ENCODE results near the gene FOXR1. TPM values are rescaled to one million over a fixed set of nuclear protein-coding genes. Genes with fewer than 3 reads are reported as not detected.
"Not testable (repeated sequence)": the region's sequence is repeated elsewhere in the genome, so short reads cannot be mapped to it uniquely, and the experiment has no call there.

Gene FOXR1
- total RNA-seq, 2 experiments from 2014 or later: not detected

GRCh38 chr11:119006656-119007055 lies 35.1 kb downstream of the FOXR1 start:
- peaks cover 17% of the 10 kb centered on the region for H3K4me1 Mint-ChIP-seq
- H3K36me3 Mint-ChIP-seq: peaks cover 22% of the 10 kb centered on the region
- H3K27me3 Mint-ChIP-seq: no peaks in the 10 kb centered on the region
- H3K4me3 Mint-ChIP-seq: no peak overlapping the region
- H3K27ac Mint-ChIP-seq: no peak overlapping the region
- no peak for DNase-seq
- no peaks in the 10 kb centered on the region for H3K9me3 Mint-ChIP-seq

DNA sequence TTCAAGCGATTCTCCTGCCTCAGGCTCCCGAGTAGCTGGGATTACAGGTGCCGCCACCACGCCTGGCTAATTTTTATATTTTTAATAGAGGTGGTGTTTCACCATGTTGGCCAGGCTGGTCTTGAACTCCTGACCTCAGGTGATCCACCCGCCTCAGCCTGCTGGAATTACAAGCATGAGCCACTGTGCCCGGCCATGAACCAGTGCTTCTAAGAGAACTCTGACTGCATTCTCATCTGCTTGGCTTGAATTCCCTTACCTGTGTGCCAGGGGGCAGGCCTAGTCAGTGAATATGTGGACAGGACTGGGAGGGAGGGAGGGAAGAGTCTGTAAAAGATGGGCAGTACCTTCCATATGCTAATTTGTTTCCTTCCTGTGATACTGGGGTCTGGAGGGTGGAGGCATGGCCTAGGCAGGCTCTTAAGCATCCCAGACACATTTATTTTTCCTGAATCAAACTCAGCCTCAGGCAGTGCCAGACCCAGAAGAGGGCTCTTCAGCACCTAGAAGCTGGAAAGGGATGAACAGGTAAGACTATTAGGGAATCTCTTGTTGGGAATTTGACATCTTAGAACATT lies 40.0 kb downstream of the FOXR1 start:
- Mint-ChIP-seq H3K27ac (peak overlapping the region; percentile 51), H3K36me3 (peaks cover 44% of the 10 kb centered on the region), H3K4me1 (peaks cover 34% of the 10 kb centered on the region), H3K4me3 (no peak overlapping the region), H3K27me3 (no peaks in the 10 kb centered on the region), H3K9me3 (no peaks in the 10 kb centered on the region)
- no peak for DNase-seq

- H3K9me3 Mint-ChIP-seq: no peaks in the 10 kb centered on the region
- no peak for DNase-seq
- H3K36me3 Mint-ChIP-seq: peaks cover 53% of the 10 kb centered on the region
- no peak overlapping the region for H3K4me3 Mint-ChIP-seq
- peaks cover 33% of the 10 kb centered on the region for H3K4me1 Mint-ChIP-seq
- H3K27ac Mint-ChIP-seq: no peak overlapping the region
- no peaks in the 10 kb centered on the region for H3K27me3 Mint-ChIP-seq
Measured at GRCh38 chr11:119012629-119013170, 41.1 kb downstream of the FOXR1 start.

DNA sequence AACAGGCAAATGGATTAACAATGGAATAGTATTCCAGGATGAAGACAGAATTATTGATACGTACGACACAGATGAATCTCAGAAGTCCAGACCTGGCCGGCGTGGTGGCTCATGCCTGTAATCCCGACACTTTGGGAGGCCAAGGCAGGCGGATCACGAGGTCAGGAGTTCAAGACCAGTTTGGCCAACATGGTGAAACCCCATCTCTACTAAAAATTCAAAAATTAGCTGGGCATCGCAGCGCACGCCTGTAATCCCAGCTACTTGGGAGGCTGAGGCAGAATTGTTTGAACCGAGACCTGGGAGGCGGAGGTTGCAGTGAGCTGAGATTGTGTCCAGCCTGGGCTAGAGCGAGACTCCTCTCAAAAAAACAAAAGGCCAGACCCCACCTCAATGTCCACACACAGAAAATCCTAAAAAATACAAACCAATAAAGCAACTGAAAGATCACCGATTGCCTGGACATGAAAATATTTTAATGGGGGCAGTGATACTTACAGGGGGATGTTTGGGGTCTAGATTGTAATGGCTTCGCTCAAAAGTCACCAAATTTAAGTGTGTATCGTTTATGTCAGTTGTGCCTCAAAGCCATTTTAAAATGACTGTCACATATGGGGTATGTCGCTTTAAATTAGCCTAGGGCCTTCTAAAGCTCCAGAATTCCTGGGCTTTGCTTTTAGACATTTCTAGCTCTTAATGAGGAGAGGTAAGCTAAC lies 42.8 kb downstream of the FOXR1 start:
- H3K4me1 Mint-ChIP-seq: peaks cover 33% of the 10 kb centered on the region
- no peaks in the 10 kb centered on the region for H3K9me3 Mint-ChIP-seq
- H3K36me3 Mint-ChIP-seq: peaks cover 61% of the 10 kb centered on the region
- H3K27ac Mint-ChIP-seq: peak overlapping the region; percentile 74
- no peaks in the 10 kb centered on the region for H3K27me3 Mint-ChIP-seq
- H3K4me3 Mint-ChIP-seq: no peak overlapping the region
- DNase-seq: no peak

DNA sequence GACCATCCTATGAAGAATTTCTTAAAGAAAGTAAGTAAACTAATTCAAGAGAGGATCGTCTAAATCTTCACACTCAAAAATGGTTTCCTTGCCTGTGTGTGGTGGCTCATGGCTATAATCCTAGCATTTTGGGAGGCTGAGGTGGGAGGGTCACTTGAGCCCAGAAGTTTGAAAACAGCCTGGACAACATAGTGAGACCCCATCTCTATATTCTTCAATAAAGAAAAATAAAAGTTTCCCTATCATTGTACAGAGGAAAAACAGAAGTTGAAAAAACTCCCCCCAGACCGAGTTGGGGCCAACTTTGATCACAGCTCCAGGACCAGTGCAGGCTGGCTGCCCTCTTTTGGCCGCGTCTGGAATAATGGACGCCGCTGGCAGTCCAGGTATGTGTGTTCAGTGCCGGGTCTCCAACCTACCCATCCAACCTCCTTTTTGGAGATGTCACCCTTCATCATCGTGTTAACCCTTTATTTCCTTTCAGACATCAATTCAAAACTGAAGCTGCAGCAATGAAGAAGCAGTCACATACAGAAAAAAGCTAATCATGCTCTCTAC lies 43.6 kb downstream of the FOXR1 start:
- H3K27ac Mint-ChIP-seq: peak overlapping the region; percentile 97
- no peak for DNase-seq
- no peaks in the 10 kb centered on the region for H3K27me3 Mint-ChIP-seq
- H3K36me3 Mint-ChIP-seq: peaks cover 66% of the 10 kb centered on the region
- peaks cover 38% of the 10 kb centered on the region for H3K4me1 Mint-ChIP-seq
- no peaks in the 10 kb centered on the region for H3K9me3 Mint-ChIP-seq
- peak overlapping the region; percentile 55 for H3K4me3 Mint-ChIP-seq

- peak overlapping the region; percentile 99 for H3K4me3 Mint-ChIP-seq
- H3K36me3 Mint-ChIP-seq: peaks cover 68% of the 10 kb centered on the region
- H3K9me3 Mint-ChIP-seq: no peaks in the 10 kb centered on the region
- no peak for DNase-seq
- H3K27ac Mint-ChIP-seq: peak overlapping the region; percentile 97
- H3K4me1 Mint-ChIP-seq: peaks cover 44% of the 10 kb centered on the region
- H3K27me3 Mint-ChIP-seq: no peaks in the 10 kb centered on the region
Measured at GRCh38 chr11:119016216-119017009, 44.9 kb downstream of the FOXR1 start.

GRCh38 chr11:119017377-119017776 lies 45.8 kb downstream of the FOXR1 start:
- peak overlapping the region; percentile 97 for H3K27ac Mint-ChIP-seq
- not testable (repeated sequence) for H3K27me3 Mint-ChIP-seq, H3K9me3 Mint-ChIP-seq, DNase-seq
- peaks cover 48% of the 10 kb centered on the region for H3K4me1 Mint-ChIP-seq
- H3K4me3 Mint-ChIP-seq: peak overlapping the region; percentile 99
- peaks cover 74% of the 10 kb centered on the region for H3K36me3 Mint-ChIP-seq

DNA sequence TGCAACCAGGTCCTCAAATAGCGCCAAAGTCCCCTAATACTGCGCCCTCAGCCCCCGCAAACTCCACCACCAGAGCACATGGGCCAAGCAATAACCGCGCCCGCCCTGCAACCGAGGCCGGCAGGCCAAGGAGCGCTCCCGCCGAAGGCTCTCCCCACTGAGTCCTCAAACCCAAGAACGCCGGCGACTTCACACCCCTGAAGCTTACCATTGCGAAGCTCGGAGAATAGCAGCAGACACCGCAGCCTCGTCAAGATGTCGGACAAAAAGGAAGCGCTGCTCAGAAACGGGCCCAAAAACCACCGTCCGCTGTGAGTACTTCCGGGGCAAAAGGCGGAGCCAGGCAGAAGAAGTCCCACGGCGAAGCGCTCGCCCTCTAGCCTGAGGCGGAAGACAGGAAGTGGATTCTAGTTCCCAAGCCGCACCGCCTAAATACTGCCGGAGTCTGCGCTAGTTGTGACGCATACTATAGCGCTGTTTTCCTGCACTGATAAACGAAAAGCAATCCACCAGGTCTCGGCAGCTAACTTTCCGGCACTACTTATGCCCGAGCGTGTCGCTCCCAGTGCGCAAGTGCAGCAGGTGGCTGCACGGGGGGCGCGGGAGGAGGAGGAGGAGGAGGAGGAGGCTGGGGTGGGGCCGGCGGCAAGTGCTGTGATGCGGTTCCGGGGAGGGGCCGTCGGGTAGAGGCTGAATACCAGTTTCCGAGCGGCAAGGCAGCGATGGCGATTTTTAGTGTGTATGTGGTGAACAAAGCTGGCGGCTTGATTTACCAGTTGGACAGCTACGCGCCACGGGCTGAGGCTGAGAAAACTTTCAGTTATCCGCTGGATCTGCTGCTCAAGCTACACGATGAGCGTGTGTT lies 46.7 kb downstream of the FOXR1 start, which contains the start of the genes RPS25 and TRAPPC4:
RPS25 (minus strand) TSS at position 270 of the 865 bp plus-strand sequence; CDS start at position 211, 59 bp downstream.
TRAPPC4 (plus strand) TSS at position 693 of the 865 bp plus-strand sequence; CDS start at position 723, 30 bp downstream.
- H3K36me3 Mint-ChIP-seq: peaks cover 70% of the 10 kb centered on the region

GRCh38 chr11:119019996-119020395 lies 48.4 kb downstream of the FOXR1 start:
- Mint-ChIP-seq H3K27me3 (no peaks in the 10 kb centered on the region), H3K27ac (peak overlapping the region; percentile 97), H3K9me3 (no peaks in the 10 kb centered on the region), H3K36me3 (peaks cover 62% of the 10 kb centered on the region), H3K4me3 (peak overlapping the region; percentile 99), H3K4me1 (peaks cover 53% of the 10 kb centered on the region)
- DNase-seq: no peak

More for the DNA sequence above, 46.7 kb downstream of the FOXR1 start, which contains the start of the genes RPS25 and TRAPPC4:
- no peaks in the 10 kb centered on the region for H3K9me3 Mint-ChIP-seq
- H3K27ac Mint-ChIP-seq: peak within 1 kb of the TSS; percentile 97
- H3K4me1 Mint-ChIP-seq: peaks cover 50% of the 10 kb centered on the region
- H3K27me3 Mint-ChIP-seq: no peaks in the 10 kb centered on the region
- peak within 1 kb of the TSS; percentile 99 for H3K4me3 Mint-ChIP-seq
- peak; percentile 94 for DNase-seq

GRCh38 chr11:119021631-119022030 lies 50.1 kb downstream of the FOXR1 start:
- DNase-seq: no peak
- no peaks in the 10 kb centered on the region for H3K27me3 Mint-ChIP-seq
- H3K36me3 Mint-ChIP-seq: peaks cover 52% of the 10 kb centered on the region
- H3K9me3 Mint-ChIP-seq: no peaks in the 10 kb centered on the region
- H3K4me1 Mint-ChIP-seq: peaks cover 45% of the 10 kb centered on the region
- H3K27ac Mint-ChIP-seq: no peak overlapping the region
- H3K4me3 Mint-ChIP-seq: peak overlapping the region; percentile 29

DNA sequence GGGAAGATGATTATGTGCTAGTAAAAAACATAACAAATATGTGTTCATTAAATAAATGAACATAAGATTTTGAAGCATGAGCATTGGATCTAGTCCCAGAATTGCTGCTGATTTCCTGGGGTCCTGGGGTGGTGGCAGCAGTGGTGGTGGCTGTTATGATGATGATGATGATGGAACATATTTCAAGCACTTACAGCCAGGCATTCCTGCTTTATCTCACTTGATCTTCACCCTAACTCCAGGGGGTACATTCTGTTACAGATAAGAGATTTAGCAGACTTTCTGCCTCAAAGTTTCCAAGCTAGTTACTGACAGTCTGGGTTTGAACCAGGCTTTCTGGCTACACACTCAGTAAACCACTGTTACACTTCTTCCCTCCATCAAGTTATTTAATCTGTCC lies 52.2 kb downstream of the FOXR1 start:
- Mint-ChIP-seq H3K27ac (peak overlapping the region; percentile 72), H3K4me1 (peaks cover 49% of the 10 kb centered on the region), H3K36me3 (peaks cover 36% of the 10 kb centered on the region), H3K4me3 (no peak overlapping the region), H3K9me3 (no peaks in the 10 kb centered on the region), H3K27me3 (no peaks in the 10 kb centered on the region)
- DNase-seq: no peak

GRCh38 chr11:119024430-119025098 lies 53.0 kb downstream of the FOXR1 start:
- H3K36me3 Mint-ChIP-seq: peaks cover 40% of the 10 kb centered on the region
- DNase-seq: no peak
- H3K4me1 Mint-ChIP-seq: peaks cover 57% of the 10 kb centered on the region

DNA sequence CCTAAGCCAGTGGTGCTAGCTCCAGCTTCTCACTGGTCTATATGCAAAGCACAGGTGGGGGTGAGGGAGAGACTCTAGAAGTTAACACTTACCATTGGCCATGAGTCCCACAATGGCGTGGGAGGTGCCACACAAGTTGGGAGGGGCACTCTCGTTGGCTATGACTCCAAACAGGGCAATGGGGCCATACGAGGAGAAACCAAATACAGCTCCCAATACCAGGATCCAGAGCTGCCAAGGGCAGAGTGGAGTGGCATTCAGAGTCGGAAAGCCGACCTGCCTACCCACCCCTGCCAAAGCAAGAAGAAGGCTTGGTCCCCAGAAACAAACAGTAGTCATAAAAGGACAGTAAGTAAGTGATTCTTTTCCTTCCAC lies 53.5 kb downstream of the FOXR1 start:
- Mint-ChIP-seq H3K4me3 (no peak overlapping the region), H3K27ac (peak overlapping the region; percentile 72), H3K9me3 (no peaks in the 10 kb centered on the region), H3K4me1 (peaks cover 56% of the 10 kb centered on the region), H3K36me3 (peaks cover 35% of the 10 kb centered on the region), H3K27me3 (no peaks in the 10 kb centered on the region)
- DNase-seq: no peak

More at GRCh38 chr11:119024430-119025098, 53.0 kb downstream of the FOXR1 start:
- no peaks in the 10 kb centered on the region for H3K9me3 Mint-ChIP-seq
- no peaks in the 10 kb centered on the region for H3K27me3 Mint-ChIP-seq
- H3K27ac Mint-ChIP-seq: peak overlapping the region; percentile 72
- H3K4me3 Mint-ChIP-seq: no peak overlapping the region

Data from activated naive CD8-positive, alpha-beta T cell treated with anti-CD3 and anti-CD28 coated beads for 36 hours (primary cell).